Measurements from ENCODE around the gene EAF2.
"Not testable (repeated sequence)": the region's sequence is repeated elsewhere in the genome, so short reads cannot be mapped to it uniquely, and the experiment has no call there.

EAF2 gene

DNA sequence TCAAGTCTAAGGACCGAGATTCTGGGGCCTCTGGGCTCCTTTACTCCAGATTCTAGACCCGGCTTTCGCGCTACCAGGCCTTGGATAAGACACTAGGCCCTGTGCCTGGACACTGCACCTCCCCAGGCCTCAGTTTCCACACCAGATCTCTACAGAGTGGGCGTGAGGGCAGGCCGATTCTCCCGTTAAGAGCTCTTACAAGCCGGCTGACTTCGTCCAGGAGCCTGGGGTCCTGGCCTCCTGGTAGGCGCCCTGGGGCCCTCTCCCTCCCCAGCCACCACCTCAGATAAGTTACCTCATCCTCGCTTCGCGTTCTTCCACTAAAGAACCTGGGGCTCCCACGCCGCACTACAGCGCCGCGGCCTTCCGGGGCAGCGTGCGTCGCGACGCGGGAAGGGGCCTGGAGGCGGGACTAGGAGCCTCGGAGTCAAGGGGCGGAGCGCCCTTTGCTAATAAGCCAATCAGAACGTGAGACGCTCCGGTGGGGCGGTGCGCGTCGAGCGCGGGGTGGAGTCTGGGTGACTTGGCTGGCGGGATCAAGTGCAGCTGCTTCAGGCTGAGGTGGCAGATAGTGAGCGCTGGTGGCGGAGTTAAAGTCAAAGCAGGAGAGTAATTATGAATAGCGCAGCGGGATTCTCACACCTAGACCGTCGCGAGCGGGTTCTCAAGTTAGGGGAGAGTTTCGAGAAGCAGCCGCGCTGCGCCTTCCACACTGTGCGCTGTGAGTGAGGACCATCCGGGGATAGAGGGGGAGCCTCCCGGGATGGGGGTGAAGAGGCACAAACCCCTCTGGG is at the start of gene EAF2, which contains the start of gene IQCB1:
EAF2 (plus strand) TSS at position 539 of the 794 bp plus-strand sequence; CDS start at position 616, 77 bp downstream.
IQCB1 (minus strand) TSS at position 390 of the 794 bp plus-strand sequence. CDS start 6,100 bp downstream, outside the sequence.
- DNase-seq, result peak; percentile 98

DNA sequence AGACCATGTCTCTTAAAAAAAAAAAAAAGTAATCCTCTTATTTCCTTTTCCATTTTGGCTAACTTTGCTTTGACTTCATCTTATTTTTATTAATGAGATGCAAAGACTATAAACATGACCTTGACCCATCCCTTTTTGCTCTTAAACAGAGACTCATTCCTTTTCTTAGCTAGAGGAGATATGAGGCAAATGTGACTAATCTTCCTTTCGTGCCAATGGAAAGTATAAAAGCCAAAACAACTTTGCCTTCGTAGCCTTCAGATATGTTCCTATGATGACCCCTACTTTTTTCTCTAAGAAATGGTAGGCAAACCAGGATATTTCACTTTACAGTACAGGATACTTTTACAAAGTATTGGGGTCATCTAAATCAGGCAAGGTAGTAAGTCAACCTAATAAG is 48.5 kb upstream of the EAF2 start:
- no peak for DNase-seq

DNA sequence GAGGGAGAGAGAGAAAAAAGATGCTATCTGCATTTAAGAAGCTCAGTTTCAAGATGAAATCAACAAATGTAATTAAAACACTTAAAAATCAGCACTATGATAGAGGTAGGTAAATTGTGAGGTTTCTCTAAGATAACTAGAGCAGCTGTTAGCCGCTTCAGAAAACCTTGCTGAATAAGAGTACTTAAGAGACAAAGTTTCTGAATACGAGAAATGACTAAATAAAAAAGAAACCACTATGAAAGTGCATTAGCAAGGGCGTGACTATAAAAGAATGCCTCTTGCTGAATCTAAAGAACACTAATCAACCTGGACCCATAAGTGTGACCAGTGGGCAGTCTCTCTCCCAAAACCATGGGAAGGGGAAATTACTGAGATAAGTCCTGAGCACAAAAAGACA is 41.9 kb upstream of the EAF2 start:
- no peak for DNase-seq

DNA sequence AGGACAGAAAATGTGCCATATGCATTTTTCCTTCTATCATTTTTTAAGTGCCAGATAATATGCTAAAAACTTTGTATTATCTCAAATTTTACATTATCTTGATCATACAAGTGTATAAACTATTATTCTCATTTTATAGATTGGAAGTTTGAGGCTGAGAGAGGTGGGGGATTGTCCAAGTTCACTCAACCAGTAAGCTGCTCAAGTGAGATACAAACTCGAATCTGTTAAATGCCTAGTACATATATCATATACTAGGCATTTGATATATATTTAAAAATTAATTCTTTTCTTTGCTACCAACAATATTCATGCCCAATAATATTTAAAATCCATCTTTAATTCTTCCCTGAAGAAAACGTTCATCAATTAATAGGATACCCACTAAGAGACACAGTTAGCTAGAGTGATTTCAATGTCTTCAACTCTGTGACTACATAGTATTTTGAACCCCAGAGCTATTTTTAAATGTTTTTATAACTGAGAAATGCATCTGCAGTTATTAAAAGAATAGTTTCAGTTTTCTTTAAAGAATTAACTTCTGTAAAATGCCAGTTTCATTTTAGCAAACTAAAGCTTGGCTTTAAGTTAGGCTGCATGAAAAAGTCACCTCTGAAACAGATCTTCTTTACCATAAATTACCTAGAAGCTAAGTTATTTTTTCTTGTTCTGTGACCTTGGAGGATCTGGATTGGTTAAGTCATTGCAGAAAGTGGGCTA is 40.6 kb upstream of the EAF2 start:
- DNase-seq, result no peak

DNA sequence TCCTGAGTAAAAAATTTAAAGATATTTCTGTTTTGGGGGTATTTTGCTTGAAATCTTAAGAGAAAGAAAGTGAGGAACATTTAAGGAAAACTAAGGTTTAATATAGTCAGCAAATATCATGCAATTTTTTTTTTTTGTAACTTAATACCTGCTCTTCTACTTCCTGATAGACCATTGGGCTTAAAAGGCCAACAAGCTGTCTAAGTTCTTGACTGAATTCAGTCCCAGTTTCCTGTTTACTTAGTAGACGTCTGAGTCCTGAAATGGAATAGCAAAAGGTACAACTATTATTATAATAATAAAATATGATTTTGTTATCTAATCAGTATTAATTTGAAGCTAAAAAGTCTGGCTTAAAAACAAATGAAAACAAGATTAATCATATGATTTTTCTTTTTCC is 38.0 kb upstream of the EAF2 start:
- DNase-seq, result no peak

DNA sequence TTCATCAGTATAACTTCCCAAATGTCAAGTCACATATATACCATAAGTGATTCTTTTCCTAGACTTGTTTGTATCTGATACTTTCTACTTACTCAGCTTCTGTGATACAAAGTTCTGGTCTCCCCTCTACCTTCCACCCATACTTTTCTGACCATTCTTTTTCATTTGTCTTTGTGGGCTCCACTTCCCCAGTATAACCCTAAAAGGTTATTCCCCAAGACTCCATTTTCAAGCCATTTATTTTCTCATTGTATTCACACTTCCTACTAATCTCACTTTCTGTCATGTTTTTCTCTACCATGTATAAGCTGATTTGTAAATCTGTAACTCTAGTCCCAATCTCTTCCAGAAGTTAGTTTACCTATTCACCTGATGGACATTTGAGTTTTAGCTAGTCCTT is 34.1 kb upstream of the EAF2 start:
- no peak for DNase-seq

DNA sequence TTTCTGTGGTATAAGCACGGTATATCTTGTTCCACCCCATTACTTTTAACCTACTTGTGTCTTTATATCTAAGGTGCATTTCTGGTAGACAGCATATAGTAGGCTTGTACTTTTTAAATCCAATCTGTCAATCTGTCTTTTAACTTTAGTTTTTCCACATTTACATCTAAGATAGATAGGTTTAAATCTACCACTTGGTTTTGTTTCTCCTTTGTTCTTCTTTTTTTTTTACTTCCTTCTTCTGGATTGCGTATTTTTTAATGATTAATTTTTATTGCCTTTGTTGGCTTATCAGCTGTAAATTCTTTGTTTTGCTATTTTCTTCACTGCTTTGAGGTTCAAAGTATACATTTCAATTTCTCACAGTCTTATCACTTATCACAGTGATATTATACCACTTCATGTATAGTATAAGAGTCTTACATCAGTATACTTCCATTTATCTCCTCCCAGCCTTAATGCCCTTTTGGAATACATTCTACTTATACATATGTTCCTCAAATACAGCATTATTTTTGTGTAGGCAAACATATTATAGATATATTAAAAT is 31.2 kb upstream of the EAF2 start:
- DNase-seq, result no peak

DNA sequence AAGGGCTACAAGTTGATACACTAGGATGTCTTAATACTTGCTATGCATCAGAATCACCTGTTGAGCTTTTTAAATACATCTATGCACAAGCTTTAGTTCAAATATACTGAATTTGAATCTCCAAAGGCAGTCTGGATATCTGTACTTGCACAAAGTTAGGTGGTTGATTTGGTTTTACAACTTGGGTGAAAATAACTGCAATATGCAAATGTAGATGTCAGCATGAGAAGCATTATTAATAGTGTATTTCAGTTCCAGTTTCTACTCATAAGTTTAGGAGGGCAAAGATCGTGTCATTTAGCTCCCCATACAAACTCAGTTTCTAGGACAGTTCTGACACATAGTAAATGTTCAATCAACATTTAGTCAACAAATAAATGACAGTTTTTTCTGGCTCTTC is 25.8 kb upstream of the EAF2 start:
- no peak for DNase-seq

DNA sequence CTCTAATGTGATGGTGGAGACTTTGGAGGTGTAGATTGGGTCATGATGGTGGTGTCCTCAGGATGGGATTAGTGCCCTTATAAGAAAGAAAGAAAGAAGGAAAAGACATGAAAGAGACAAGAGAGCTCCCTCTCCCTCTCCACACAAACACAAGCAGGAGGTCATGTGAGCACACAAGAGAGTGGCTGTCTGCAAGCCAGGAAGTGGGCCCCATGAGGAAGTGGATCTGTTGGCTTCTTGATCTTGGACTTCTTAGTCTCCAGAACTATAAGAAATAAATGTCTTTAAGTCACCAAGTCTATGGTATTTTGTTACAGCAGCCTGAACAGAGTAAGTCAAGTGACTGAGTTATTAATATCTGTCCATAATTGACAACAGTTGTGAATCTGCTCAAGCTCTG is 17.3 kb upstream of the EAF2 start:
- no peak for DNase-seq

DNA sequence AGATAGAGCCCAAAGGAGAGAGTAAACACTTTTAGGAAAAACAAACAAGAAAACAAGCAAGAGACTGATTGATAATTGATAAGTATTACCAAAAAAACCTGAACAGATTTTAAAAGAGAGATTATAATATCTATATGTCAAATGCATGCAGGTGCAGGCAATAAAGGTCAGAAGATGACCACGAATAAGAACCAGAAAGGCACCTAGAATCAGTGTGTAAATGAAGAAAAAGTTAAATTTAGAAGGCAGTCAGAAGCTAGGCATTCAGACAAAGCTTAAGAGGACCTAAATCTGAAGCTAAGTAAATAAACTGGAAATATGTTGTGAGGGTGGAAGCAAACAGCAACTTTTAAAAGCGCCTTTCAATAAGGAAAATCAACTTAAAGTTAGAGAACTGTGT is 16.4 kb upstream of the EAF2 start:
- no peak for DNase-seq

DNA sequence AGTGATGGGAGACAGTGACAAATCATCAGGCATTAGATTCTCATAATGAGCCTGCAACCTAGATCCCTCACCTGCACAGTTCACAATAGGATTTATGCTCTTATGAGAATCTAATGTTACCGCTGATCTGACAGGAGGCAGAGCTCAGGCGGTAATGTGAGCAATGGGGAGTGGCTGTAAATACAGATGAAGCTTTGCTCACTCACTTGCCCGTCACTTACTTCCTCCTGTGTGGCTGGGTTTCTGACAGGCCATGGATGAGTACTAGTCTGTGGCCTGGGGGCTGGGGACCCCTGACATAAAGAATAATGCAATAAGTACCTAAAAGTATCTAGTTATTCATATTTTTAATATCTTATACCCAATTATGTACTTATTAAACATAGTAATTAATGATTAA is 15.8 kb upstream of the EAF2 start:
- no peak for DNase-seq

DNA sequence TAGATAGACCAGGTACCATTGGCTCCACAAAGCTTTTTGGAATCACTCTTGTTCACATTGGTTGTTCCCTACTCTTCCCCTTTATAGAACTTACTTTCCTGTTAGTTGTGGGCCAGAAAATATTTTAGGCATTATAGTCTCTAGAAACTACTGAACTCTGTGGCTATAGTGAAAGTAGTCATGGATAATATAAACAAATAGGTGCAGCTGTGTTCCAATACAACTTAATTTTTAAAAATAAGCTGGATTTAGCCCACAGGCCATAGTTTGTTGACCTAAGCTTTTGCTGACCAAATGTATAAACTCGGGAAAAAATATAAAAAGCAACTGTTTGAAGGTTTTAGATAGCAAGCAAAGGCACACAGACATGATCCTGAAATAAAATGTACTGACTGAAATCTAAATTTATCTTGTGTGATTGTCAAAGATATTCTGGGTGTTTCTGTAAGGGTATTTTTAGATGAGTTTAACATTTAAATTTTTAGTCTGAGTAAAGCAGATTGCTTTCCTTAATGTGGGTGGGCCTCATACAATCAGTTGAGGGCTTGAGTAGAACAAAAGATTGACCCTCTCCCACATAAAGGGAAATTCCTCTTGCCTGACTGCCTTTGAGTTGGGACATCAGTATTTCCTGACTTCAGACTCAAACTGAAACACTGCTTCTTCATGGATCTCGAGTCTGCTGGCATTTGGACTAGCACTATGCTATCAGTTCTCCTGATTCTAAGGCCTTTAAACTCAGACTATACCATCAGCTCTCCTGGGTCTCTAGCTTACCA is 13.4 kb upstream of the EAF2 start:
- no peak for DNase-seq

DNA sequence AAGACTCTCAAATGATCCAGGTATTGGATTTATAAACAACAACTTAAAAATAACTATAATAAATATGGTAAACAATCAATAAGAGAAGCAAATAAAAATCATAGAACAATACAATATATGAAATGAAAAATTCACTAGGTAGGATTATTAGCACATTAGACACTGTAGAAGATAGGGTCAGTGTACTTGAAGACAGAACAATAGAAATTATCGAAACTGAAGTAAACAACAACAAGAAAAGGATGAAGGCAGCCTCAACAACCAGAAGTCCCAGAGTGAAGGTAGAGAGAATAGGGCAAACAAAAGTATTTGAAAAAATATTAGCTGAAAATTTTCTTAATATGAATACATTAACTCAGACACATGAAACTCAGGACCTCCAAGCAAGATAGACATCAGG is 12.0 kb upstream of the EAF2 start:
- no peak for DNase-seq

DNA sequence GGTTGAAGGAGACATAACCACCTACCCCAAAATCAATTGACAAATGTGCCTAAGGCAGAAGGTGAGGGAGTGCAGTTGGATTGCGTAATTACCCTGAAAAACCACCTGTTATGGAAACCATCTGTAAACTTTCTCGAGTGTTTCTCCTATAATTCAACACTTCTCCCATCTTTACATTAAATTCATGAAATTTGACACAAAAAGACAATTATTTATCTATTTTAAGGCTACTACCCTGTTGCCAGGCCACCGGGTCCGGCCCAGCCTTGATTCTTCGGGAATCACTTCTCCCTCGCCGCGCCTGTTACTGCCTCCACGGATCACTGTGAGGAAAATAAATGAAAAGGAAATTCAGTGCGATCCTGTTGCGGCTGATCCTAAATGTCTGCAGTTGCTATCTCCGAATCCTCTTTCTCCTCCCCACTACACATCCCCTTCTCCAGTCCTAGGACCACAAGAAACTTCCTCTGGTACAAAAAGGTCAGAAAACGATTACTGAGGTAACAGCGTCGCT is 795 bp upstream of the EAF2 start:
- DNase-seq, result no peak

DNA sequence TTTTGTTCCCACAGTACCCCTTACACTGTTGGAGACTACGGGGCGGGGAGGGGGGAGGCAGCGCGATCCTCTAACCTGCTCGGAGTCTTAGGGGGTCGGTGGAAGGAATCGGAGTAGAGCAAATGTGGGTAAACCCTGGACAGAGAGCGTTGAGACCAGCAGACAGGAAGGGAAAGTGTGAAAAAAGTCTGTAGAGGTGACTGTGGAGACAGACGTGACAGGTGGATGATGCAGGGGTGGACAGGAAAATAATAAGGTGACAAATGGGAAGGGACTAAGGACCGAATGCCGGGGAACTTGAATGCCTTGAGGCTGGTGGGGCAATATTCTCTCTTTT is 424 bp downstream of the EAF2 start:
- DNase-seq, result no peak

DNA sequence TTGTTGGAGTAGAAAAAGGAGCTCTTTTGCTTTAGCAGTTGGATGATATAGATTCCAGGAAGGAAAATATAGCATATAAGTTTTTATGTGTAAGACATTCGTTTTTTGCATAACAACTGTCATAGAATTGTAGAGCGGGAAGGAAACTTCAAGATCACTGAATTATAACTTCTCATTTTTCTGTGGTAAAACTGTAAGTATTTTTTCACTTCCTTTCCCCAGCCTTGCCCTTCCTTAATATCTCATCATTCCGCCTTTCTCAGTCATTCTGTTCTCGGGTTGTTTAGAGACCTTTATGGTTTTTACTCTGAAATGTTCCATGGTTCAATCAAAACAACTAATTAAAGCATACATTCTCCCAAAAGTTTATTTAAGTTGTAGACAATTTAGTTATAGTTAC is 1.1 kb downstream of the EAF2 start:
- DNase-seq, result no peak

DNA sequence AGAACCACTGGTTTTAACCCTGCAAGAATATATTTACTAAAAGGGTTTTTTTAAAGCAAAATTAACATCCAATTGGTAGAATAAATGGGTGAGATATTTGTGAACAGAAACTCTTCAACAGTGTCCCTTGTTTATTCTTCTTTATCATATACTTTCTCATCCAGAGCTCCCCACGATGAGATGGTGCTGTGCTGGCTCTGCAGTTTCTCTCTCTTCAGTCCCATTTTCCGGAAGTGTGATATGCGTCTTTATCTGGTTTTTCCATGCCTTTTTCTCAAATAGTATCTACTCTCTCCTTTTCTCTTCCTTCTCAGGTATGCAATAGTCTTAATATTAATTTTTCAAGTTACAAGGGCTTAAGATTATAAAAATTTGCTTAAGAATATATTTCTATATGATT is 1.5 kb downstream of the EAF2 start:
- DNase-seq, result no peak

DNA sequence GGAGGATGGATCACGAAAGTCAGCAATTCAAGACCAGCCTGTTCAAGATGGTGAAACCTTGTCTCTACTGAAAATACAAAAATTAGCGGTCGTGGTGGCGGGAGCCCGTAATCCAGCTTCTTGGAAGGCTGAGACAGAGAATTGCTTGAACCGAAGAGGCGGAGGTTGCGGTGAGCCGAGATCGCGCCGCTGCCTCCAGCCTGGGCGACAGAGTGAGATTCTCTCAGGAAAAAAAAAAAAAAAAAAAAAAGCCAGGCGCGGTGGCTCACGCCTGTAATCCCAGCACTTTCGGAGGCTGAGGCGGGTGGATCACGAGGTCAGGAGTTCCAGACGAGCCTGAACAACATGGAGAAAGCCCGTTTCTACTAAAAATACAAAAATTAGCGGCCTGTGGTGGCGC is 5.0 kb downstream of the EAF2 start:
- no peak for DNase-seq

DNA sequence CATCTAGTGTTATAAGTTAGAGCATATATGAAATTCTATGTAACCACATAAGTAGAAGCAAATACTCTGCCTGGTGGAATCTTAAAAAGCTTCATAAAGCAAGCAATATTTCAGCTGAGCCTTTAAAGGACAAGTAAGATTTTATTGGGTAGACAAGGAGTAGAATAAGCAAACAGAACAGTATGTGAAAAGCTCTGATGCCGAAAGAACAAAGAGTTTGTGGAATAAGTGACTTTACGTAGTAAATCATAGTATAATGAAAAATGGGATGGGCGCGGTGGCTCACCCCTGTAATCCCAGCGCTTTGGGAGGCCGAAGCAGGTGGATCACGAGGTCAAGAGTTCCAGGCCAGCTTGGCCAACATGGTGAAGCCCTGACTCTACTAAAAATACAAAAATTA is 9.9 kb downstream of the EAF2 start:
- no peak for DNase-seq

DNA sequence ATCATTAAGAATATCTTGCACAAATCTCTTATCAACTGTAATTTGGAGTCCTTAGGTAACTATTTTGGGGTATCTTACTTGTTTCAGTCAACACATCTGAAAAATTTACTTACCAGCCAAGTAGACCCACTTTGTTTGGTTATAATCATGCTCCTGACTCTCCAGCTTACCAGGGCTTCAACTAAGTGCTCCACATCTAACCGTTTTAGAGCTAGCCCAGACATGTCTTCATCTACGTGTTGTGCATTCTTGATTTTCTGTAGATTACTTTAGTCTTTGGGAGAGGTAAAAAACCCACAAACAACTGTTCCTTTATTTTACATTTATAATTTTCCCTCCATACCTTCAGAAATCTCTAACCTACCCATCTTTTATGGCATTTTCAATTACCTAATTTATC is 17.2 kb downstream of the EAF2 start:
- no peak for DNase-seq

DNA sequence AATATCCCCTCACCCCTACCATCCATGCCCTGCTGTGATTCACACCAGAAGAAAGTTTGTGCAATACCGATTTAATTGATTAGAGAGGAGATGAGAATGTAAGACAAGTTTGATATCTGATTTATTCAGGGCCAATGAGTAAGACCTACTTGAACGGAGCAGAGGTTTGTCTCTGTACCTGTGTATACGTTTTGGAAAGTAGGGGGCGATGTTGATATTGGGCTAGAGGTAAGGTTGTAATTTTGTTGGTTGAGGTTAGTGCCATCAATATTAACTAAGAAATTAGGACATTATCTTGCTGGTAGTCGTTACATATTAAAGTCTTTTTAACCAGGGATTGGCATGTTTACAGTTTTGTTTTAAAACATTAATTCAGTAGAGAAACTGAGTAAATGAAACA is 20.5 kb downstream of the EAF2 start:
- no peak for DNase-seq

DNA sequence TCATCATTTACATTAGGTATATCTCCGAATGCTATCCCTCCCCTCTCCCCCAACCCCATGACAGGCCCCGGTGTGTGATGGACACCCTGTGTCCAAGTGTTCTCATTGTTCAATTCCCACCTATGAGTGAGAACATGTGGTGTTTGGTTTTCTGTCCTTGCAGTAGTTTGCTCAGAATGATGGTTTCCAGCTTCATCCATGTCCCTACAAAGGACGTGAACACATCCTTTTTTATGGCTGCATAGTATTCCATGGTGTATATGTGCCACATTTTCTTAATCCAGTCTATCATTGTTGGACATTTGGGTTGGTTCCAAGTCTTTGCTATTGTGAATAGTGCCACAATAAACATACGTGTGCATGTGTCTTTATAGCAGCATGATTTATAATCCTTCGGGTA is 22.8 kb downstream of the EAF2 start:
- DNase-seq, result not testable (repeated sequence)

DNA sequence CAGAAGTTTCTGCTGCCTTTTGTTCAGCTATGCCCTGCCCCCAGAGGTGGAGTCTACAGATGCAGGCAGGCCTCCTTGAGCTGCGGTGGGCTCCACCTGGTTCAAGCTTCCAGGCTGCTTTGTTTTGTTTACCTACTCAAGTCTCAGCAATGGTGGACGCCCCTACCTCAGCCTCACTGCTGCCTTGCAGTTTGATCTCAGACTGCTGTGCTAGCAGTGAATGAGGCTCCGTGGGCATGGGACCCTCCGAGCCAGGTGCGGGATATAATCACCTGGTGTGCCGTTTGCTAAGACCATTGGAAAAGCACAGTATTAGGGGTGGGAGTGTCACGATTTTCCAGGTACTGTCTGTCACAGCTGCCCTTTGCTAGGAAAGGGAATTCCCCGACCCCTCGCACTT is 28.2 kb downstream of the EAF2 start:
- DNase-seq, result not testable (repeated sequence)
